GM21447 (cell line): ENCODE data around the gene ZNF804A.
"Not testable (repeated sequence)": the region's sequence is repeated elsewhere in the genome, so short reads cannot be mapped to it uniquely, and the experiment has no call there.

Experiments
- ATAC-seq: cut with Tn5 transposase; IDR thresholded peaks from one replicate; pipeline ENCODE4 v1.9.1; 2021; ENCODE audit not compliant: unreplicated experiment

ZNF804A gene

GRCh38 chr2:184814421-184814820, 216.1 kb downstream of the ZNF804A start:
- no peak for ATAC-seq

DNA sequence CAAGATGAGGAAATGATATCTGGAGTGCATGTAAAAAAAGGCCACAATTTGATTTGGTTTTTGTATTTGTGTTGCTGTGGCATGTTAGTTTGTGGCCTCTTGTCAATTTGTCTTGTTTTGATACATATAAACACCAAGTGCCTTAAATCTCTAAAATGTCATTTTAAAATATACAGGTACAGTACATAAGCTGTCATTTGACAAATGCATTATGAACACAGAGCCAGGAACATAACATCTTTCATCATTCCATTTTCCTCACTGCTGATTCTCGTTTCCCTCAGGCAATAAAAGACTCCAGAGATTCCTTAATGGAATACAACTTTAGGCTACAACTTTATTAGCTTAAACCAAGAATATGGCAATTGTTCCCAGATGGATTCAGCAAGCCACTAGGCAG, 217.5 kb downstream of the ZNF804A start:
- ATAC-seq: no peak

GRCh38 chr2:184824597-184824996, 226.3 kb downstream of the ZNF804A start:
- no peak for ATAC-seq

DNA sequence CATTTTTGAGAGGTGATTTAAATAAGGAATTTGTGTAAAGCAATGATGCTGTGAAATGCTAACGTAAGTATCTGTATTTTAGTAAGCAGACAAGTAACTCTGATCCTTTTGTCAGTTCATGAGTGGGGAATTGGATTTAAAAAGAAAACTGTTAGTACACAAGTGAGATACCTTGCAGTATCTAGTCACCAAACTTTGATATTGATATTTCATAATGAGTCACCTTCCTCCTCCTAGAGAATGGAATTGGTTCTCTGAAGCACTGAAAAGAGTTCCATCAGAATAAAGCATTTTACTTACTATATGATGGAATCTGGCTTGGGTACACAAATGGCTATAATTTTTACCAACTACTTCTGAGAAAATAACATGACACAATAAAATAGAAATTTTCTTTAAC, 232.2 kb downstream of the ZNF804A start:
- ATAC-seq: no peak

- no peak for ATAC-seq
Observed at GRCh38 chr2:184834699-184835397, 236.5 kb downstream of the ZNF804A start.

DNA sequence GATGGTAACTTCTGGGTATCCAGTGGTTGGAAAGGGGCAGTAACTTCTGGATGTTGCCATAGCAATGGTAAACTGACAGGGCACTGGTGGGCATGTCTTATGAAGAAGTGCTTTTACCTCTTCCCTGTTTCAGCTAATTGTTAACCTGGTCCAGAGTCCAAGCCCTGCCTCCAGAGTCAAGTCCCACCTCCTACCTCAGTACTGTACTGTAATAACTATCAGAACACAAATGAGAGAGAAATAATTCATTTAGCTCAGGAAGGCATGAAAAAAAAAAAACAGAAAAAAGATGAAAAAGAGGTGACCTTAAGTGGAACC, 237.0 kb downstream of the ZNF804A start:
- ATAC-seq: no peak

GRCh38 chr2:184847331-184847730, 249.0 kb downstream of the ZNF804A start:
- no peak for ATAC-seq

- no peak for ATAC-seq
Observed at GRCh38 chr2:184849516-184849915, 251.2 kb downstream of the ZNF804A start.

- no peak for ATAC-seq
Observed at GRCh38 chr2:184851576-184851975, 253.2 kb downstream of the ZNF804A start.

DNA sequence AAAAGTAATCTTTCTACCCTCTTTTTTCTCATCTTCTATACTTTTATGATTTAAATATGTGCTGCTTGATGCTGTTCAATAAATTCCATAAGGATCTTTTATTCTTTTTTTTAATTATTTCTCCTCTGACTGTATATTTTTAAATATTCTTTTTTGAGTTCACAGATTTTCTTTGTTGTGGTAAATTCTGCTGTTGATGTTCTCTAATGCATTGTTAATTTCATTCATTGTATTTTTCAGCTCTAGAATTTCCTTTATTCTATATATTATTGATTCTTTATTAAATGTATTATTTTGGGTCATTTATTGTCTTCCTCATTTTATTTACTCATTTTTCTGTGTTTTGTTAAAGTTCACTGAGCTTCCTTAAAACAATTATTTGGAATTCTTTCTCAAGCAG, 260.9 kb downstream of the ZNF804A start:
- no peak for ATAC-seq

- ATAC-seq: no peak
Observed at GRCh38 chr2:184860744-184861143, 262.4 kb downstream of the ZNF804A start.

GRCh38 chr2:184875212-184875611, 276.9 kb downstream of the ZNF804A start:
- ATAC-seq: no peak

GRCh38 chr2:184875911-184876310, 277.6 kb downstream of the ZNF804A start:
- no peak for ATAC-seq

DNA sequence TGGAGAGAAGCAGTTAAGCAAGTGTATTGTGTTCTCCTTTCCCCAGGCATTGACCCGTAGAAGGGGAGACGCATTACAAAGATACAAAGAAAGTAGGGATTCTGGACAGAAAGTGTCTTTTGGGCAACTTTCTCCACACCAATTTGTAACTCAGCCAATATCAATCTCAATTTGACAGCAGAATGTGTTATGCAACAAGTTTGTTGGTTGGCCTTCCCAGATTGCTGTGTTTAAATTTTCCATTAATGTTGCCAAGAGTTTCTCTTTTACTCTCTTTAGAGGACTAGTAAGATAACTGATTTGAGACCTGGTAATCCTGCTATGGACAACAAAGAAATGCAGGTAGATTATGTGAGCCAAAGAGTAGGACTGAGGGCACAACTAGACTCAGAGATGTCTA, 279.6 kb downstream of the ZNF804A start:
- ATAC-seq: no peak

- ATAC-seq: no peak
Observed at GRCh38 chr2:184879671-184880070, 281.3 kb downstream of the ZNF804A start.

DNA sequence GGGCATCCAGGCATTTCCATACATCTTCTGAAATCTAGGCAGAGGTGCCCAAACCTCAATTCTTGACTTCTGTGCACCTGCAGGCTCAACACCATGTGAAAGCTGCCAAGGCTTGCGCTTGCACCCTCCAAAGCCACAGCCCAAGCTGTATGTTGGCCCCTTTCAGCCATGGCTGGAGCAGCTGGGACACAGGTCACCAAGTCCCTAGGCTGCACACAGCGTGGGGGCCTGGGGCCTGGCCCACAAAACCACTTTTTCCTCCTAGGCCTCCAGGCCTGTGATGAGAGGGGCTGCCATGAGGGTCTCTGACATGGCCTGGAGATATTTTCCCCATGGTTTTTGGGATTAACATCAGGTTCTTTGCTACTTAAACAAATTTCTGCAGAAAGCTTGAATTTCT, 288.3 kb downstream of the ZNF804A start:
- not testable (repeated sequence) for ATAC-seq

- no peak for ATAC-seq
Observed at GRCh38 chr2:184890311-184890710, 292.0 kb downstream of the ZNF804A start.

- ATAC-seq: no peak
Observed at GRCh38 chr2:184904991-184905390, 306.7 kb downstream of the ZNF804A start.

DNA sequence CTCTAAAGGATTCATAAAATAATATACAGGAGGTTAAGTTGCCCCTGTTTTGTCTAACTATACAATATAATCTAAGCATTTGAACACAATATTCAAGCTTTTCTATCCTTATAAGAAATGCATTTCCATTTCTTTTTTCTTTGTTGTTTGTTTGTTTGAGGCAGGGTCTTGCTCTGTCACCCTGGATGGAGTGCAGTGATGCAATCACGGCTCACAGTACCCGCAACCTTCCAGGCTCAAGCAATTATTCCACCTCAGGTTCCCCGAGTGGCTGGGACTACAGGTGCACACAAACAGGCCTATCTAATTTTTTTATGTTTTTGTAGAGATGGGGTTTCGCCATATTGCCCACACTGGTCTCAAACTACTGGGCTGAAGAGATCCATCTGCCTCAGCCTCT, 307.8 kb downstream of the ZNF804A start:
- ATAC-seq: no peak

DNA sequence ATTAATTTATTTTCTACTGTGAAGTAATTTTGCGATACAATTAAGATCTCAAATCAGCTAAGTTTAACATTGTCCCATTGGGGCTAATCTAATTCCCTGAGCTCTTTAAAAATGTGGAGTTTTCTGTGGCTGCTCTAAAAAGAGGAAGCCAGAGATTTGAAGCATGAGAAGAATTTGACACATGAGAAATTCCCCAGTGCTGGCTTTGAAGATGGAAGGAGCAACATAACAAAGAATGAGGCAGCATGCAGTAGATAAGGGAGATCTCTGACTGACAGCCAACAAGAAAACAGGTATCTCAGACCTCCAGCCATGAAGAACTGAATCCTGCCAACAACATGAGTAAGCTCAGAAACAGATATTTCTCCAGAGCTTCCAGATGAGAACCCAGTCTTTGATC, 308.4 kb downstream of the ZNF804A start:
- no peak for ATAC-seq

- ATAC-seq: no peak
Observed at GRCh38 chr2:184908966-184909365, 310.6 kb downstream of the ZNF804A start.

- no peak for ATAC-seq
Observed at GRCh38 chr2:184920451-184920965, 322.2 kb downstream of the ZNF804A start.

- ATAC-seq: no peak
Observed at GRCh38 chr2:184921676-184922075, 323.3 kb downstream of the ZNF804A start.
